Activated naive CD4-positive, alpha-beta T cell treated with anti-CD3 and anti-CD28 coated beads, Interleukin-2, amount 10 ng/mL, durations not matched to agents 7 days and 5 days (primary cell): ENCODE data around the gene ACOXL.

Experiments
- CTCF ChIA-PET: fragments of 350-600 bp; sonication (Branson Sonifier 250); formaldehyde crosslinking; loops from one replicate; lab custom pipeline; 2021; ENCODE audit warnings: antibody characterized with exemption; lab: Charles Lee
- DNase-seq: peaks from one replicate; pipeline ENCODE4 v3.0.0-alpha.2; 2020
- H3K27ac Mint-ChIP-seq: one replicate; pipeline ENCODE4 v1.8.0; 2021; ENCODE audit warnings: mild to moderate bottlenecking, moderate library complexity, mixed read lengths
- H3K27me3 Mint-ChIP-seq: one replicate; pipeline ENCODE4 v1.8.0; 2021; ENCODE audit warnings: mild to moderate bottlenecking, mixed read lengths
- H3K36me3 Mint-ChIP-seq: one replicate; pipeline ENCODE4 v1.8.0; 2021; ENCODE audit warnings: mixed read lengths
- H3K4me1 Mint-ChIP-seq: one replicate; pipeline ENCODE4 v1.8.0; 2021; ENCODE audit warnings: mixed read lengths
- H3K4me3 Mint-ChIP-seq: one replicate; pipeline ENCODE4 v1.8.0; 2021; ENCODE audit warnings: mild to moderate bottlenecking, moderate library complexity, mixed read lengths
- H3K9me3 Mint-ChIP-seq: one replicate; pipeline ENCODE4 v1.8.0; 2021; ENCODE audit warnings: mixed read lengths

Gene ACOXL

GRCh38 chr2:110993557-110994231 is 261.3 kb downstream of the ACOXL start:
- no peak overlapping the region for H3K27ac Mint-ChIP-seq
- peaks cover 8% of the 10 kb centered on the region for H3K27me3 Mint-ChIP-seq
- H3K9me3 Mint-ChIP-seq: no peaks in the 10 kb centered on the region
- no peak for DNase-seq
- no peak overlapping the region for H3K4me3 Mint-ChIP-seq
- peaks cover 8% of the 10 kb centered on the region for H3K4me1 Mint-ChIP-seq
- no peaks in the 10 kb centered on the region for H3K36me3 Mint-ChIP-seq
- CTCF ChIA-PET: no interaction called here

- Mint-ChIP-seq H3K4me1 (peaks cover 8% of the 10 kb centered on the region), H3K36me3 (no peaks in the 10 kb centered on the region), H3K27me3 (peaks cover 12% of the 10 kb centered on the region), H3K9me3 (no peaks in the 10 kb centered on the region), H3K27ac (no peak overlapping the region), H3K4me3 (no peak overlapping the region)
- no peak for DNase-seq
- CTCF ChIA-PET: no interaction called here
Measured at GRCh38 chr2:110994250-110994961, 262.0 kb downstream of the ACOXL start.

GRCh38 chr2:110995911-110996310 is 263.5 kb downstream of the ACOXL start:
- Mint-ChIP-seq H3K36me3 (no peaks in the 10 kb centered on the region), H3K27ac (no peak overlapping the region), H3K4me3 (no peak overlapping the region), H3K4me1 (peaks cover 8% of the 10 kb centered on the region), H3K9me3 (no peaks in the 10 kb centered on the region), H3K27me3 (peaks cover 17% of the 10 kb centered on the region)
- CTCF ChIA-PET: no interaction called here
- no peak for DNase-seq

- Mint-ChIP-seq H3K27ac (no peak overlapping the region), H3K27me3 (peaks cover 22% of the 10 kb centered on the region), H3K9me3 (no peaks in the 10 kb centered on the region), H3K4me1 (peaks cover 8% of the 10 kb centered on the region), H3K36me3 (no peaks in the 10 kb centered on the region), H3K4me3 (no peak overlapping the region)
- no peak for DNase-seq
- CTCF ChIA-PET: no interaction called here
Measured at GRCh38 chr2:110997331-110998045, 265.1 kb downstream of the ACOXL start.

GRCh38 chr2:110998311-110998710 is 265.9 kb downstream of the ACOXL start:
- CTCF ChIA-PET: no interaction called here
- no peak for DNase-seq
- no peaks in the 10 kb centered on the region for H3K9me3 Mint-ChIP-seq
- no peaks in the 10 kb centered on the region for H3K36me3 Mint-ChIP-seq
- no peak overlapping the region for H3K4me3 Mint-ChIP-seq
- no peak overlapping the region for H3K27ac Mint-ChIP-seq
- H3K27me3 Mint-ChIP-seq: peaks cover 22% of the 10 kb centered on the region
- peaks cover 8% of the 10 kb centered on the region for H3K4me1 Mint-ChIP-seq

GRCh38 chr2:110999626-111000025 is 267.3 kb downstream of the ACOXL start:
- H3K9me3 Mint-ChIP-seq: no peaks in the 10 kb centered on the region
- no peaks in the 10 kb centered on the region for H3K36me3 Mint-ChIP-seq
- H3K27ac Mint-ChIP-seq: no peak overlapping the region
- no peak for DNase-seq
- H3K27me3 Mint-ChIP-seq: peaks cover 19% of the 10 kb centered on the region
- CTCF ChIA-PET: no interaction called here
- H3K4me3 Mint-ChIP-seq: no peak overlapping the region
- peaks cover 2% of the 10 kb centered on the region for H3K4me1 Mint-ChIP-seq

GRCh38 chr2:111005307-111005706 is 272.9 kb downstream of the ACOXL start:
- no peak overlapping the region for H3K4me3 Mint-ChIP-seq
- no peak overlapping the region for H3K27ac Mint-ChIP-seq
- no peak for DNase-seq
- no peaks in the 10 kb centered on the region for H3K36me3 Mint-ChIP-seq
- no peaks in the 10 kb centered on the region for H3K9me3 Mint-ChIP-seq
- CTCF ChIA-PET: no interaction called here
- peaks cover 23% of the 10 kb centered on the region for H3K27me3 Mint-ChIP-seq
- H3K4me1 Mint-ChIP-seq: no peaks in the 10 kb centered on the region

GRCh38 chr2:111005821-111006220 is 273.4 kb downstream of the ACOXL start:
- CTCF ChIA-PET: no interaction called here

GRCh38 chr2:111007757-111008688 is 275.6 kb downstream of the ACOXL start:
- no peaks in the 10 kb centered on the region for H3K4me1 Mint-ChIP-seq
- no peaks in the 10 kb centered on the region for H3K9me3 Mint-ChIP-seq
- CTCF ChIA-PET: no interaction called here
- H3K27ac Mint-ChIP-seq: no peak overlapping the region
- H3K36me3 Mint-ChIP-seq: no peaks in the 10 kb centered on the region
- no peak overlapping the region for H3K4me3 Mint-ChIP-seq
- peaks cover 26% of the 10 kb centered on the region for H3K27me3 Mint-ChIP-seq
- no peak for DNase-seq

More at GRCh38 chr2:111005821-111006220, 273.4 kb downstream of the ACOXL start:
- peaks cover 23% of the 10 kb centered on the region for H3K27me3 Mint-ChIP-seq
- no peaks in the 10 kb centered on the region for H3K9me3 Mint-ChIP-seq
- DNase-seq: no peak
- no peaks in the 10 kb centered on the region for H3K36me3 Mint-ChIP-seq
- no peaks in the 10 kb centered on the region for H3K4me1 Mint-ChIP-seq
- no peak overlapping the region for H3K4me3 Mint-ChIP-seq
- no peak overlapping the region for H3K27ac Mint-ChIP-seq

- H3K27ac Mint-ChIP-seq: no peak overlapping the region
- H3K4me1 Mint-ChIP-seq: no peaks in the 10 kb centered on the region
- no peaks in the 10 kb centered on the region for H3K36me3 Mint-ChIP-seq
- CTCF ChIA-PET: no interaction called here
- no peak overlapping the region for H3K4me3 Mint-ChIP-seq
- H3K9me3 Mint-ChIP-seq: peaks cover 2% of the 10 kb centered on the region
- no peak for DNase-seq
- H3K27me3 Mint-ChIP-seq: peaks cover 19% of the 10 kb centered on the region
Measured at GRCh38 chr2:111011218-111011617, 278.8 kb downstream of the ACOXL start.

- Mint-ChIP-seq H3K9me3 (peaks cover 2% of the 10 kb centered on the region), H3K27me3 (peaks cover 18% of the 10 kb centered on the region)
- CTCF ChIA-PET: no interaction called here
Measured at GRCh38 chr2:111015283-111015995, 283.1 kb downstream of the ACOXL start.

GRCh38 chr2:111017034-111017622 is 284.8 kb downstream of the ACOXL start:
- DNase-seq: no peak
- Mint-ChIP-seq H3K36me3 (no peaks in the 10 kb centered on the region), H3K4me3 (no peak overlapping the region), H3K9me3 (peaks cover 2% of the 10 kb centered on the region), H3K27me3 (peaks cover 19% of the 10 kb centered on the region), H3K4me1 (no peaks in the 10 kb centered on the region), H3K27ac (no peak overlapping the region)
- CTCF ChIA-PET: no interaction called here

More at GRCh38 chr2:111015283-111015995, 283.1 kb downstream of the ACOXL start:
- H3K4me3 Mint-ChIP-seq: no peak overlapping the region
- no peak overlapping the region for H3K27ac Mint-ChIP-seq
- DNase-seq: no peak
- no peaks in the 10 kb centered on the region for H3K4me1 Mint-ChIP-seq
- H3K36me3 Mint-ChIP-seq: no peaks in the 10 kb centered on the region

- H3K9me3 Mint-ChIP-seq: peaks cover 2% of the 10 kb centered on the region
- no peaks in the 10 kb centered on the region for H3K36me3 Mint-ChIP-seq
- H3K27ac Mint-ChIP-seq: no peak overlapping the region
- H3K27me3 Mint-ChIP-seq: peaks cover 26% of the 10 kb centered on the region
- CTCF ChIA-PET: no interaction called here
- H3K4me1 Mint-ChIP-seq: no peaks in the 10 kb centered on the region
- DNase-seq: no peak
- no peak overlapping the region for H3K4me3 Mint-ChIP-seq
Measured at GRCh38 chr2:111017909-111018308, 285.5 kb downstream of the ACOXL start.
